NB4 (cell line): ENCODE results near the gene SCAF4.

Source experiments
- DNase-seq: peaks from one replicate; pipeline ENCODE4 v3.0.0; 2010; ENCODE audit warnings: low read depth
- H3K4me3 ChIP-seq: one replicate; pipeline ENCODE4 v1.5.1; 2011; ENCODE audit warnings: mild to moderate bottlenecking, low read depth, low read length, moderate library complexity
- CTCF ChIP-seq: IDR thresholded peaks from one replicate; pipeline ENCODE4 v1.5.1; 2012; ENCODE audit warnings: low read depth, low read length
- MYC ChIP-seq: IDR thresholded peaks from 2 replicates; pipeline ENCODE4 v1.6.1; 2011; ENCODE audit warnings: low read depth, low read length
- POLR2A ChIP-seq: IDR thresholded peaks from 2 replicates; pipeline ENCODE4 v1.6.1; 2011; ENCODE audit warnings: mild to moderate bottlenecking; ENCODE audit not compliant: insufficient read length; ENCODE audit errors: extremely low read depth
- TF ChIP-seq, protein P1 (sequence below): IDR thresholded peaks from 2 replicates; pipeline ENCODE4 v1.6.1; 2011; ENCODE audit warnings: low read depth, low read length

SCAF4 gene

GRCh38 chr21:31728952-31729351 is 3.0 kb downstream of the SCAF4 start:
- no peak for DNase-seq
- TF ChIP-seq, protein P1, sequence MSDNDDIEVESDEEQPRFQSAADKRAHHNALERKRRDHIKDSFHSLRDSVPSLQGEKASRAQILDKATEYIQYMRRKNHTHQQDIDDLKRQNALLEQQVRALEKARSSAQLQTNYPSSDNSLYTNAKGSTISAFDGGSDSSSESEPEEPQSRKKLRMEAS, result no peak
- TF ChIP-seq MYC (no peak), POLR2A (no peak), CTCF (no peak)
- peak overlapping the region; percentile 95 for H3K4me3 ChIP-seq

DNA sequence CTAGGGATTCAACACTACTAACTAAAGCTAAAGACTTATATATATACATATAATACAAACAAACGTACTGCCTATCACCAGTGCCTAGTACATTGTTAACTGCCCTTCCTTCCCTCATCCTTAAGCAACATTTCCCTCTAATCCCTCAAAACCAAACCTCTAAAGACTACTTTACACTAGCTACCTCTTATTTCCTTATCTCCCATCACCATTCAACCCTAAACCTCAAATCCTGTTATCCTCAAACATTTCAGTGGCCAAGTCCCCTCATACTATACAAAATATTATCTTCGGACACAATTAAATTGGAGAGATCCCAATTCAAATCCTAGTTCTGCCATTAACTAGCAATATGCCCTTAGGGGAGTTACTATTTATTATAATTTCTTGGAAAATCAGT is 3.7 kb downstream of the SCAF4 start:
- DNase-seq, result no peak
- H3K4me3 ChIP-seq, result peak overlapping the region; percentile 95
- TF ChIP-seq POLR2A (no peak), MYC (no peak), CTCF (no peak)
- TF ChIP-seq, protein P1, result no peak

- TF ChIP-seq POLR2A, result no peak
- no peak for TF ChIP-seq CTCF
- TF ChIP-seq, protein P1, result no peak
- no peak overlapping the region for H3K4me3 ChIP-seq
- no peak for DNase-seq
Measured at GRCh38 chr21:31727181-31727580, 4.7 kb downstream of the SCAF4 start.

GRCh38 chr21:31726407-31726806 is 5.5 kb downstream of the SCAF4 start:
- no peak for DNase-seq
- no peak overlapping the region for H3K4me3 ChIP-seq
- TF ChIP-seq MYC (no peak), CTCF (no peak), POLR2A (no peak)
- TF ChIP-seq, protein P1, result no peak

DNA sequence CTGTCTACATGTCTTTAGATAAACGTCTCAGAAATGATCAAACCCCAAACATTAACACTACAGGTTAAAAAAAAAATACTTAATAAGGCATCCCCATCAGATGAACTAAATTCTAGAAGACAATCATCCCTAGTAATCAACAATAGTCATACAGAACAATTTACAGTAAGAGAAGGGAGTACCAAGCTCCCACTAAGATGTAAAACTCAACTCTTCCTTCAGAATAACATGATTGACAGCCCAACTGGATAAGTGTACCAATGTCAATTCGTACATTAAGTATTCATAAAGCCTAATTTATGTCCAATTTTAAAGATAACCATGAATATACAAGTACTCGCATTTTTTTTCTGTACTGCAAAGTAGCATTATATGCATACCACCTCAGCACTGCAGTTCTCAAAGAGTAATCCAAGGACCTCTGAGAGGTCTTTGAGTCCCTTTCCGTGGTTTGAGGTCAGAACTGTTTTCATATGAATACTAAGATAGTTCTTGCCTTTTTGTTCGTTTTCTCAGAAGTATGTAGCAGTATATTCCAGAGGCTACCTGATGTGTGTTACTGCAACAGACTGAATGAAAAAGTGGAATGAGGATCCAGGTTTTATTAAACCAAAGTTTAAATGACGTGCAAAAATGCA is 6.6 kb downstream of the SCAF4 start:
- DNase-seq, result no peak
- no peak overlapping the region for H3K4me3 ChIP-seq
- TF ChIP-seq POLR2A, result no peak
- TF ChIP-seq, protein P1, result no peak
- no peak for TF ChIP-seq MYC
- no peak for TF ChIP-seq CTCF

GRCh38 chr21:31724552-31724951 is 7.4 kb downstream of the SCAF4 start:
- no peak overlapping the region for H3K4me3 ChIP-seq
- DNase-seq, result no peak
- TF ChIP-seq, protein P1, result no peak
- TF ChIP-seq POLR2A (no peak), MYC (no peak), CTCF (no peak)
